ENCODE data around the gene SLC7A1.

DNA sequence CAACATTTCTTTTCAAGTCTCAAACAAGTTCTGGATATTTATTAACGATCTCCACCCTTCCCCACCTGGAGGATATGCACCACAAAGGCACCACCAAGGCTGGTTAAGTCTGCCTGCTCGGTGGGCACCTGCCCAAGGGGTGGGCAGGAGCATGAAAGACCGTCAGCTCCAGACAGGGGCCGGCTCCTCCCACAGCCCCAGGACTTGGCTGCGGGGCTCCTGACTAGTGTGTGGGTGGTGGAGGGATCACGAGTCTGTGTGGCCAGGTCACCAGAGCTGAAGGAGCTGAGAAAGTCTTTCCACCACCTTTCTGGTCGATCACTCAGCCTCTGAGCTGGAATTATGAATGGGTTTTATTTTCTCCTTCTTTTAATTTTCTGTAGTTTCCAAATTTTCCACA is 7.8 kb downstream of the SLC7A1 start:
- TF ChIP-seq EZH2 (IDR thresholded peaks at IDR 0.05; ENCODE audit: borderline replicate concordance) (no peak), EZH2phosphoT487 (IDR thresholded peaks at IDR 0.05; ENCODE audit: low read depth, severe bottlenecking, unreplicated experiment) (no peak)
- TF ChIP-seq, protein P1, sequence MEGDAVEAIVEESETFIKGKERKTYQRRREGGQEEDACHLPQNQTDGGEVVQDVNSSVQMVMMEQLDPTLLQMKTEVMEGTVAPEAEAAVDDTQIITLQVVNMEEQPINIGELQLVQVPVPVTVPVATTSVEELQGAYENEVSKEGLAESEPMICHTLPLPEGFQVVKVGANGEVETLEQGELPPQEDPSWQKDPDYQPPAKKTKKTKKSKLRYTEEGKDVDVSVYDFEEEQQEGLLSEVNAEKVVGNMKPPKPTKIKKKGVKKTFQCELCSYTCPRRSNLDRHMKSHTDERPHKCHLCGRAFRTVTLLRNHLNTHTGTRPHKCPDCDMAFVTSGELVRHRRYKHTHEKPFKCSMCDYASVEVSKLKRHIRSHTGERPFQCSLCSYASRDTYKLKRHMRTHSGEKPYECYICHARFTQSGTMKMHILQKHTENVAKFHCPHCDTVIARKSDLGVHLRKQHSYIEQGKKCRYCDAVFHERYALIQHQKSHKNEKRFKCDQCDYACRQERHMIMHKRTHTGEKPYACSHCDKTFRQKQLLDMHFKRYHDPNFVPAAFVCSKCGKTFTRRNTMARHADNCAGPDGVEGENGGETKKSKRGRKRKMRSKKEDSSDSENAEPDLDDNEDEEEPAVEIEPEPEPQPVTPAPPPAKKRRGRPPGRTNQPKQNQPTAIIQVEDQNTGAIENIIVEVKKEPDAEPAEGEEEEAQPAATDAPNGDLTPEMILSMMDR (IDR thresholded peaks at IDR 0.05; ENCODE audit: poor library complexity), result no peak

All from hepatocyte (in vitro differentiated cells).